GM12865 (cell line): ENCODE results near the gene GNPDA1.

Experiments
- DNase-seq: peaks from one replicate; pipeline ENCODE4 v3.0.0; 2010; ENCODE audit warnings: low read depth
- H3K4me3 ChIP-seq: 2 replicates; pipeline ENCODE4 v1.5.1; 2011; ENCODE audit warnings: mild to moderate bottlenecking, low read depth, low read length, control low read depth
- CTCF ChIP-seq: IDR thresholded peaks from 2 replicates; pipeline ENCODE4 v1.5.1; 2011; ENCODE audit warnings: low read length, control low read depth, low read depth, inconsistent platforms; ENCODE audit not compliant: insufficient read depth; ENCODE audit errors: missing control alignments

GNPDA1 gene

GRCh38 chr5:141961466-141961865 lies 51.4 kb downstream of the GNPDA1 start:
- TF ChIP-seq CTCF: no peak
- DNase-seq: no peak
- no peak overlapping the region for H3K4me3 ChIP-seq

GRCh38 chr5:141960449-141961323 lies 52.1 kb downstream of the GNPDA1 start:
- no peak overlapping the region for H3K4me3 ChIP-seq
- peak; percentile 81 for TF ChIP-seq CTCF
- DNase-seq: peak; percentile 90

- DNase-seq: no peak
- no peak overlapping the region for H3K4me3 ChIP-seq
- TF ChIP-seq CTCF: peak; percentile 24
These were observed 52.8 kb downstream of the GNPDA1 start for GRCh38 chr5:141960018-141960417.

- no peak for DNase-seq
- no peak overlapping the region for H3K4me3 ChIP-seq
- TF ChIP-seq CTCF: no peak
These were observed 54.2 kb downstream of the GNPDA1 start for GRCh38 chr5:141958546-141959172.

- H3K4me3 ChIP-seq: no peak within 1 kb of the TSS
- TF ChIP-seq CTCF: no peak
- DNase-seq: no peak
These were observed 54.7 kb downstream of the GNPDA1 start, which contains the start of gene PCDH12 for GRCh38 chr5:141958113-141958512. Gene PCDH12, minus strand, starts transcription at chr5:141958202. Its CDS starts 351 bp downstream, at chr5:141957851.

GRCh38 chr5:141957367-141957996 lies 55.3 kb downstream of the GNPDA1 start:
- no peak for DNase-seq
- H3K4me3 ChIP-seq: no peak overlapping the region
- no peak for TF ChIP-seq CTCF
